Calu3 (cell line): ENCODE measurements around the gene TCF12. TPM values are rescaled to one million over a fixed set of nuclear protein-coding genes. Genes with fewer than 3 reads are reported as not detected.
"Not testable (repeated sequence)": the region's sequence is repeated elsewhere in the genome, so short reads cannot be mapped to it uniquely, and the experiment has no call there.

ENCODE experiments used
- BruUV-seq: library from RNA; stranded (reverse); fragments of 400-500 nt; replicated peaks from 2 replicates; lab custom pipeline; 2021; lab: Mats Ljungman, UMichigan
- CTCF ChIA-PET: fragments of 300-600 bp; sonication (Branson Sonifier 250); formaldehyde crosslinking; loops from one replicate; lab custom pipeline; 2022; ENCODE audit warnings: antibody characterized with exemption; lab: Charles Lee
- DNase-seq: peaks from one replicate; pipeline ENCODE4 v3.0.0; 2022
- H3K27ac Mint-ChIP-seq: one replicate; pipeline ENCODE4 v1.8.0; 2022; ENCODE audit warnings: mixed read lengths; ENCODE audit not compliant: unreplicated experiment
- H3K27me3 Mint-ChIP-seq: one replicate; pipeline ENCODE4 v1.8.0; 2022; ENCODE audit warnings: mixed read lengths; ENCODE audit not compliant: unreplicated experiment
- H3K36me3 Mint-ChIP-seq: one replicate; pipeline ENCODE4 v1.8.0; 2022; ENCODE audit warnings: mild to moderate bottlenecking, moderate library complexity, mixed read lengths; ENCODE audit not compliant: insufficient read depth, unreplicated experiment
- H3K4me1 Mint-ChIP-seq: one replicate; pipeline ENCODE4 v1.8.0; 2022; ENCODE audit warnings: mild to moderate bottlenecking, low read depth, mixed read lengths; ENCODE audit not compliant: unreplicated experiment
- H3K4me3 Mint-ChIP-seq: one replicate; pipeline ENCODE4 v1.8.0; 2022; ENCODE audit warnings: mild to moderate bottlenecking, low read depth, moderate library complexity, mixed read lengths; ENCODE audit not compliant: unreplicated experiment
- H3K9me3 Mint-ChIP-seq: one replicate; pipeline ENCODE4 v1.8.0; 2022; ENCODE audit warnings: low read depth, mixed read lengths; ENCODE audit not compliant: unreplicated experiment
- intact Hi-C: fragments of 100-400 bp; cut with micrococcal nuclease; formaldehyde crosslinking; loops from one replicate; pipeline ENCODE4 v1.10.0; 2022; ENCODE audit not compliant: unreplicated experiment
- total RNA-seq: library from RNA; stranded (reverse); gene quantifications from 2 replicates; pipeline ENCODE4 v1.2.3, GENCODE V29; 2022
- TF ChIP-seq, protein P1 (sequence below): fragments of 200-600 bp; IDR thresholded peaks from one replicate; pipeline ENCODE4 v1.8.0; 2022; ENCODE audit warnings: antibody characterized with exemption; ENCODE audit not compliant: unreplicated experiment

TCF12 gene
- total RNA-seq, 1 experiment from 2014 or later, result 127 TPM

DNA sequence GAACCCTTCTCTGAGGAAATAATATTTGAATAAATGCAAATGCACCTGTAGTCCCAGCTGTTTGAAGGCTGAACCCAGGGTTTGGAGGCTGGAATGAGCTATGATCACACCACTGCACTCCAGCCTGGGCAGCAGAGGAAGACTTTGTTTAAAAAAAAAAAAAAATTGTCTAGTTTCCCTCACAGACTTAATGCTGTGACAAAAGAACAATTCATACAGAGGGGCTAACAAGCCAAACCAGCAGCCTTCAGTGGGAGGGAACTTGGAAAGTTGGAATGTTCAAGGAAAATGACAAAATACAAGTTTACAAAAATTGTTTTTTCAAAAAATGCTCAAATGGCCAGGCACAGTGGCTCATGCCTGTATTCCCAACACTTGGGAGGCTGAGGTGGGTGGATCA lies 229.8 kb downstream of the TCF12 start:
- no peak for DNase-seq
- Mint-ChIP-seq H3K4me3 (no peak overlapping the region), H3K4me1 (peaks cover 5% of the 10 kb centered on the region), H3K9me3 (peaks cover 2% of the 10 kb centered on the region), H3K27ac (no peak overlapping the region), H3K27me3 (no peaks in the 10 kb centered on the region), H3K36me3 (peaks cover 3% of the 10 kb centered on the region)
- TF ChIP-seq, protein P1, sequence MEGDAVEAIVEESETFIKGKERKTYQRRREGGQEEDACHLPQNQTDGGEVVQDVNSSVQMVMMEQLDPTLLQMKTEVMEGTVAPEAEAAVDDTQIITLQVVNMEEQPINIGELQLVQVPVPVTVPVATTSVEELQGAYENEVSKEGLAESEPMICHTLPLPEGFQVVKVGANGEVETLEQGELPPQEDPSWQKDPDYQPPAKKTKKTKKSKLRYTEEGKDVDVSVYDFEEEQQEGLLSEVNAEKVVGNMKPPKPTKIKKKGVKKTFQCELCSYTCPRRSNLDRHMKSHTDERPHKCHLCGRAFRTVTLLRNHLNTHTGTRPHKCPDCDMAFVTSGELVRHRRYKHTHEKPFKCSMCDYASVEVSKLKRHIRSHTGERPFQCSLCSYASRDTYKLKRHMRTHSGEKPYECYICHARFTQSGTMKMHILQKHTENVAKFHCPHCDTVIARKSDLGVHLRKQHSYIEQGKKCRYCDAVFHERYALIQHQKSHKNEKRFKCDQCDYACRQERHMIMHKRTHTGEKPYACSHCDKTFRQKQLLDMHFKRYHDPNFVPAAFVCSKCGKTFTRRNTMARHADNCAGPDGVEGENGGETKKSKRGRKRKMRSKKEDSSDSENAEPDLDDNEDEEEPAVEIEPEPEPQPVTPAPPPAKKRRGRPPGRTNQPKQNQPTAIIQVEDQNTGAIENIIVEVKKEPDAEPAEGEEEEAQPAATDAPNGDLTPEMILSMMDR, result no peak
- CTCF ChIA-PET, result interaction anchor here (0.5 to 2.9 kb wide), 6 partner anchors 12 to 407 kb away, joined by 3 to 22 read pairs (median 4); no protein-coding TSS in a partner anchor
- no TSS peak for BruUV-seq
- intact Hi-C loops, result loop anchor here (5.0 kb wide), 1 partner anchor 379 kb away; no protein-coding TSS in a partner anchor

DNA sequence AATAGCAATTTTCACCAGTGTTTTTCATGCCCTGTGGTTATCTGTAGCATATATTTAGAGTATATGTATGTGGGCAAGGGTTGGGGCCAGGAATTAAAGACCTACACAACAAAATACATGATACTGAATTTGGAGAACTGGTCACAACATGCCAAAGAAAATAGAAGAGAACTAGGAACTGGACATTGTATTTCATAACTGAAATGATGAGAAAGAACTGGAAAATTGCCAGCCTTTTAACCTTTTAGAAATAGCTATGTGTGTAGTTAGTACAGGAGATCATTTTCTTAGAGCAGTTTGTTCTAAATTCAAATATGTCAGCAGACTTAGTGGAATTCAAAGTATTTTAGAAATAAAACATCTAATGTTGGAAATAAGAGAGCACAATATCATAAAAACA lies 230.8 kb downstream of the TCF12 start:
- TF ChIP-seq, protein P1, result no peak

DNA sequence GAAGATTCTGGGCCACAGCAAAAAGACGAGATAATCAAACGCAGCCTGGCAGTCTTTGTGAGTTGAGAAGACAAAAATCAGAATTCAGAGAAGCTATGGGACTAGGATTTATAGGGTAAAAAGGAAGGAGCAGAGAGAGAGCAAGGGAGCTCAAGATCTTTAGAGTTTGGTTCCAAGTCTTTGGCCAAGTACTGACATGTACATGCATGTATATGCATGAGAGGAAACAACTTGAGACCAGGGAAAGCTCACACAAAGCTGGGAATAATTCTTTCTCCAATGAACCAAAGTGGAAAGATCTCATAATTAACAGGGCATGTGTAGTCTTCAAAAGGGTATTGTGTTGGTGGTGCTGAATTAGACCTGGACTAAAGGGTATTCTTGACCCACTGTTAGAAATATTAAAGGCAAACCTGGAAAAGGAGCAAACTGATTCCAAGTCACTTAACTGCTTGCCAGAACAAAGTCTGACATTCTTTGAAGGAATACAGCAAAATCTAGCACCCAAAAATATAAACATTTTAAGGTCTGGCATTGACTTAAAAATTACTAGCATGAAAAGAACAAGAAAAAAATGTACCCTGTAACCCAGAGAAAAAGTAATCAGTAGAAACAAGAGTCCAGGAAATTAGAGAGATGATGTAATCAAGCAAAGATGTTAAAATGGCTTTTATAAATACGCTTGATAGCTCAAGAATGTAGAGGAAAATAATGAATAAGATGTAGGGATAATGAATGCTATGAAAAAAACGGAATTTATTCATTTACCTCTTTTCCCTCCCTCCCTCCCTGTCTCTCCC lies 231.8 kb downstream of the TCF12 start:
- H3K27ac Mint-ChIP-seq, result no peak overlapping the region
- TF ChIP-seq, protein P1, result no peak
- BruUV-seq, result no TSS peak
- peaks cover 7% of the 10 kb centered on the region for H3K36me3 Mint-ChIP-seq
- intact Hi-C loops, result no loop called here
- H3K27me3 Mint-ChIP-seq, result no peaks in the 10 kb centered on the region
- CTCF ChIA-PET, result interaction anchor here (1.1 kb wide), 1 partner anchor 12 kb away, joined by 4 read pairs; no protein-coding TSS in a partner anchor
- peaks cover 8% of the 10 kb centered on the region for H3K4me1 Mint-ChIP-seq
- H3K9me3 Mint-ChIP-seq, result peaks cover 2% of the 10 kb centered on the region
- H3K4me3 Mint-ChIP-seq, result no peak overlapping the region
- DNase-seq, result no peak

More for the DNA sequence above, 230.8 kb downstream of the TCF12 start:
- intact Hi-C loops, result loop anchor here (5.0 kb wide), 1 partner anchor 378 kb away; no protein-coding TSS in a partner anchor
- Mint-ChIP-seq H3K4me3 (no peak overlapping the region), H3K4me1 (peaks cover 8% of the 10 kb centered on the region), H3K27me3 (no peaks in the 10 kb centered on the region), H3K27ac (no peak overlapping the region), H3K36me3 (peaks cover 7% of the 10 kb centered on the region), H3K9me3 (peaks cover 2% of the 10 kb centered on the region)
- CTCF ChIA-PET, result interaction anchor here (0.6 to 1.1 kb wide), 2 partner anchors 155 to 231 kb away, joined by 3 read pairs; partner anchors contain the start of gene TCF12
- no TSS peak for BruUV-seq
- no peak for DNase-seq

GRCh38 chr15:57150866-57151203 lies 232.4 kb downstream of the TCF12 start:
- H3K9me3 Mint-ChIP-seq, CTCF ChIA-PET, H3K4me1 Mint-ChIP-seq, BruUV-seq, H3K27ac Mint-ChIP-seq, H3K27me3 Mint-ChIP-seq, DNase-seq, H3K36me3 Mint-ChIP-seq, H3K4me3 Mint-ChIP-seq, intact Hi-C loops: not testable (repeated sequence)

GRCh38 chr15:57152133-57152532 lies 233.7 kb downstream of the TCF12 start:
- H3K4me3 Mint-ChIP-seq, result no peak overlapping the region
- no peak overlapping the region for H3K27ac Mint-ChIP-seq
- H3K4me1 Mint-ChIP-seq, result peaks cover 8% of the 10 kb centered on the region
- peaks cover 7% of the 10 kb centered on the region for H3K36me3 Mint-ChIP-seq
- DNase-seq, result no peak
- H3K27me3 Mint-ChIP-seq, result no peaks in the 10 kb centered on the region
- no TSS peak for BruUV-seq
- intact Hi-C loops, result no loop called here
- TF ChIP-seq, protein P1, result no peak
- CTCF ChIA-PET, result no interaction called here
- peaks cover 2% of the 10 kb centered on the region for H3K9me3 Mint-ChIP-seq
